ENCODE measurements around the gene FBLN1. TPM values are rescaled to one million over a fixed set of nuclear protein-coding genes. Genes with fewer than 3 reads are reported as not detected.

FBLN1 gene
- total RNA-seq, 4 donors from 2014 or later, result 65.0 to 194 (median 136) TPM

DNA sequence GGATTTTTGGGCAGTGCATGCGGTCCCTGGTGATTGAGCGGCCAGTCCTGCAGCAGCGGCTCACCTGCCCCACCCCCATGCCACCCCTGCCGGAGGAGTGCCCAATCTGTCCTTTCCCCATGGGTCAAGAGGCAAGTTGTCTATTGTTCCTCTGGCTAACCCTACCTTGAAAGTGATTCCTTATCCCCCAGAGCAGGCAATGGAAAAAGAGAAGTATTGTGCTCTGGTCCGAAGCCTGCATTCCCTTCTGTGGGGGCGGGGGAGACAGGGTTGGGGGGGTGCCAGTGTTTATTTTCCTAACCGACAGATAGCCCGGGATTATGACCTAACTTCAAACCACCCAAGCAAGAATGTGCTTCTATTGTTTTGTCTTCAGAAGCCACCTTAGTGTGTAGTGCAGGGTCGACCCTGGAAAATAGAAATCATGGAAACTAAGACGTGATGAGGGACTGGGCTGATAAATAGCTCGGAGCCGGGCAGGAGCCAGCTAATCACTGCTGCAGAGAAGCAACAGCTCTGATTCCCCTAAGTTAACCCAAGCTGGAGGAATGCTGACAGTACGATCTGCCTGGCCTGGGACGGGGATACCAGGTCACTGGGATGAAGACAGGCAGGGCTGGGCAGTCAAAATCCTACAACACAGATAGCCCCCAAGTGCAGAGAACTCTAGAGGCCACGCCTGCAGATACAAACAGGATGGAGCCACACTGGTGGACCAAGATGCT lies 130.3 kb downstream of the FBLN1 start:
- TF ChIP-seq, protein P1, sequence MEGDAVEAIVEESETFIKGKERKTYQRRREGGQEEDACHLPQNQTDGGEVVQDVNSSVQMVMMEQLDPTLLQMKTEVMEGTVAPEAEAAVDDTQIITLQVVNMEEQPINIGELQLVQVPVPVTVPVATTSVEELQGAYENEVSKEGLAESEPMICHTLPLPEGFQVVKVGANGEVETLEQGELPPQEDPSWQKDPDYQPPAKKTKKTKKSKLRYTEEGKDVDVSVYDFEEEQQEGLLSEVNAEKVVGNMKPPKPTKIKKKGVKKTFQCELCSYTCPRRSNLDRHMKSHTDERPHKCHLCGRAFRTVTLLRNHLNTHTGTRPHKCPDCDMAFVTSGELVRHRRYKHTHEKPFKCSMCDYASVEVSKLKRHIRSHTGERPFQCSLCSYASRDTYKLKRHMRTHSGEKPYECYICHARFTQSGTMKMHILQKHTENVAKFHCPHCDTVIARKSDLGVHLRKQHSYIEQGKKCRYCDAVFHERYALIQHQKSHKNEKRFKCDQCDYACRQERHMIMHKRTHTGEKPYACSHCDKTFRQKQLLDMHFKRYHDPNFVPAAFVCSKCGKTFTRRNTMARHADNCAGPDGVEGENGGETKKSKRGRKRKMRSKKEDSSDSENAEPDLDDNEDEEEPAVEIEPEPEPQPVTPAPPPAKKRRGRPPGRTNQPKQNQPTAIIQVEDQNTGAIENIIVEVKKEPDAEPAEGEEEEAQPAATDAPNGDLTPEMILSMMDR (IDR thresholded peaks at IDR 0.05; ENCODE audit: low read depth), result no peak

- TF ChIP-seq, protein P1 (IDR thresholded peaks at IDR 0.05; ENCODE audit: low read depth), result no peak
These were observed 134.0 kb downstream of the FBLN1 start for GRCh38 chr22:45636683-45637082.

GRCh38 chr22:45638197-45638596 lies 135.5 kb downstream of the FBLN1 start:
- TF ChIP-seq, protein P1 (IDR thresholded peaks at IDR 0.05; ENCODE audit: low read depth), result no peak

GRCh38 chr22:45638834-45639746 lies 136.4 kb downstream of the FBLN1 start:
- TF ChIP-seq, protein P1 (IDR thresholded peaks at IDR 0.05; ENCODE audit: low read depth), result no peak

DNA sequence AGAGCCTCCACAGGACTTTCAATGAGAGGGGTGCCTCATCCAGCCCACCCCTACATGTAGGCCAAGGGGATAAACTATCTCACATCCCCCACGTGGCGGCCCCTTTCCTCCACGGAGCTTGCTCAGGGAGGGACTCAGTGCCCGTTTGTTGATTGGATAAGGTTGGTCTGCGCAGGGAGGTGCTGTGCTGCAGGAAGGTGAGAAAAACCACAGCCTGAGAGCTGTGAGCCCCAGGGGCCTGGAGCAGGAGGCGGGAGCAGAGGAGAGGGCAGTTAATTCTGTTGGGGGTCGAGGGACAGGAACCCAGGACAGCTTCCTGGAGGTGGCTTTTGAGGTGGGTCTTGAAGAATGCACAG lies 137.0 kb downstream of the FBLN1 start:
- TF ChIP-seq, protein P1 (IDR thresholded peaks at IDR 0.05; ENCODE audit: low read depth), result no peak

DNA sequence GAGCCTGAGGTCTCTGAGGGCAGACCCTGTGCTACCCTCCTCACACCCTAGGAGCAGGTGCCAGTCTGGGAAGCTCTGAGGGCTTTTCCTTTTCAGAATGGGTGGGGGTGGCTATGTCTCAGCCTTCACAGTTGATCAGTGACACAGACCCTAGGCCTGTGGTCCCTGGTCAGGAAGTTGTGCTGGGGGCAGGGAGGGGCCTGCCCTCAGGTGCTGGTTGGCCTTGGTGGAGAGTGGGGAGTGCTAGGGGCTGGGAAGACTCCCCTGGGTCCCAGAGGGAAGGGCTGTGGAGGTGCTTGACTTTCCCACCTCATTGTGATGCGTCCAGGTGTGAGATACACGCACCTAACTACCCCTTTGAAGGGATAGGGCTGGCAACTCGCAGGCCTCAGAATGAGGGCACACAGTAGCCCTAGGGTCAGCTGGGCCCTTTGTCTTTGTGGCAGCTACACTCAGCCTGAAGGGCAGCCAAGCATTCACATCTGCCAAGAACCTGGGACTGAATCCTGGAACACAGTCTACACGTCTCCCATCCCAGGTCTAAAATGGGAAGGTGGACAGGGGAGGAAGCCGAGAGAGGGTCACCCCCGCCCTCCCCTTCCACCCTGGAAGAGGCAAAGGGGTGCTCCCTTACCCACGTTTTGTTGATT lies 137.7 kb downstream of the FBLN1 start:
- TF ChIP-seq, protein P1 (IDR thresholded peaks at IDR 0.05; ENCODE audit: low read depth), result no peak
